ENCODE results near the gene RBM39. TPM values are rescaled to one million over a fixed set of nuclear protein-coding genes. Genes with fewer than 3 reads are reported as not detected.
A peak's percentile ranks its signal among the peaks of the same experiment; 100 is the strongest.

The RBM39 gene
- total and polyA plus RNA-seq, 2 of the 13 experiments (the other 11 are each of a cell fraction or from before 2014, with no cell fraction given), result 788 to 920 TPM

DNA sequence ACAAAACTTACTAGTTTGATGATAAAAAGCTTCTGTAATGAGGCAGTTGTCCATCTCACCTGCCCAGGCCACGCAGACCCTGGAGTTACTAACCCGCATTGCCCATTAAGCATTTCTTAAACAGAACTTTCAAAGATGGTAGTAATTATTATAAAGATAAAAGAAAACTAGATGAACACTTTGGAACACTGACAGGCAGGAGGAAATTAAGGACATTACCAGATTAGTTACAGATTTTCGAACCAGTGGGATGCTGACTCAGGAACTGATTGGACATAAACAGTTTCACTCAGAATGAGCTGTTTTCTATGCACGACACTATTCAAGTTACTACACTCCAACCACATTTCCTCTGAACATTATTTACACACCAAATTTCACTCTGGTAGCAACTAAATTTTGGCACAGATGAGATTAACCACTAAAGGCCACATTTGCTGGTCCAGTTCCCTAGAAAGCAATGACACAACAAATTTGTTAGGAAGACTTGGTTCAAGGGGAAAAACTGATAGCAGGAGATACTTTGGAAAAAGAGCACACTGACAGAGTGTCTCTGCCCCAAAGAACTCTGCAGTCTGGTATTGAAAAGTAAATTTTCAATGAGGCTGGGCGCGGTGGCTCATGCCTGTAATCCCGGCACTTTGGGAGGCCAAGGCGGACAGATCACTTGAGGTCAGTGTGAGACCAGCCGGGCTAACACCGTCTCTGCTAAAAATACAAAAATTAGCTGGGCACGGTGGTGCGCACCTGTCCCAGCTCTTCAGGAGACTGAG is 39.8 kb downstream of the RBM39 start (continued):
- TF ChIP-seq, protein P1, sequence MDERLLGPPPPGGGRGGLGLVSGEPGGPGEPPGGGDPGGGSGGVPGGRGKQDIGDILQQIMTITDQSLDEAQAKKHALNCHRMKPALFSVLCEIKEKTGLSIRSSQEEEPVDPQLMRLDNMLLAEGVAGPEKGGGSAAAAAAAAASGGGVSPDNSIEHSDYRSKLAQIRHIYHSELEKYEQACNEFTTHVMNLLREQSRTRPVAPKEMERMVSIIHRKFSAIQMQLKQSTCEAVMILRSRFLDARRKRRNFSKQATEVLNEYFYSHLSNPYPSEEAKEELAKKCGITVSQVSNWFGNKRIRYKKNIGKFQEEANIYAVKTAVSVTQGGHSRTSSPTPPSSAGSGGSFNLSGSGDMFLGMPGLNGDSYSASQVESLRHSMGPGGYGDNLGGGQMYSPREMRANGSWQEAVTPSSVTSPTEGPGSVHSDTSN (CRISPR knock-in tag; IDR thresholded peaks at IDR 0.05), result no peak
- TF ChIP-seq SAP130 (CRISPR knock-in tag; IDR thresholded peaks at IDR 0.05; ENCODE audit: low read depth) (no peak), ZNF382 (CRISPR knock-in tag; IDR thresholded peaks at IDR 0.05; ENCODE audit: borderline replicate concordance) (no peak), SAFB2 (CRISPR knock-in tag; IDR thresholded peaks at IDR 0.05; ENCODE audit: borderline replicate concordance, low read depth) (no peak), NKX3-1 (CRISPR knock-in tag; IDR thresholded peaks at IDR 0.05) (no peak), ZNF574 (CRISPR knock-in tag; IDR thresholded peaks at IDR 0.05) (no peak), FLYWCH1 (CRISPR knock-in tag; IDR thresholded peaks at IDR 0.05) (0 out of 2 replicates have a peak, but pooled peaks have one; percentile 63), AKNA (CRISPR knock-in tag; IDR thresholded peaks at IDR 0.05; ENCODE audit: borderline replicate concordance) (0 out of 2 replicates have a peak, but pooled peaks have one; percentile 33), ZNF446 (CRISPR knock-in tag; IDR thresholded peaks at IDR 0.05) (no peak), ZNF326 (CRISPR knock-in tag; IDR thresholded peaks at IDR 0.05; ENCODE audit: borderline replicate concordance) (no peak), ZNF766 (CRISPR knock-in tag; IDR thresholded peaks at IDR 0.05; ENCODE audit: borderline replicate concordance) (no peak), KDM6A (CRISPR knock-in tag; IDR thresholded peaks at IDR 0.05; ENCODE audit: low read depth) (no peak), SIN3A (IDR thresholded peaks at IDR 0.05; ENCODE audit: borderline replicate concordance, low read depth, low read length) (0 out of 2 replicates have a peak, but pooled peaks have one; percentile 34), EP300 (IDR thresholded peaks at IDR 0.05; ENCODE audit: low read depth in 2 of 2, low read length in 2 of 2) (no peak), EP300 (CRISPR knock-in tag; IDR thresholded peaks at IDR 0.05; ENCODE audit: borderline replicate concordance) (no peak)
- TF ChIP-seq, protein P2, sequence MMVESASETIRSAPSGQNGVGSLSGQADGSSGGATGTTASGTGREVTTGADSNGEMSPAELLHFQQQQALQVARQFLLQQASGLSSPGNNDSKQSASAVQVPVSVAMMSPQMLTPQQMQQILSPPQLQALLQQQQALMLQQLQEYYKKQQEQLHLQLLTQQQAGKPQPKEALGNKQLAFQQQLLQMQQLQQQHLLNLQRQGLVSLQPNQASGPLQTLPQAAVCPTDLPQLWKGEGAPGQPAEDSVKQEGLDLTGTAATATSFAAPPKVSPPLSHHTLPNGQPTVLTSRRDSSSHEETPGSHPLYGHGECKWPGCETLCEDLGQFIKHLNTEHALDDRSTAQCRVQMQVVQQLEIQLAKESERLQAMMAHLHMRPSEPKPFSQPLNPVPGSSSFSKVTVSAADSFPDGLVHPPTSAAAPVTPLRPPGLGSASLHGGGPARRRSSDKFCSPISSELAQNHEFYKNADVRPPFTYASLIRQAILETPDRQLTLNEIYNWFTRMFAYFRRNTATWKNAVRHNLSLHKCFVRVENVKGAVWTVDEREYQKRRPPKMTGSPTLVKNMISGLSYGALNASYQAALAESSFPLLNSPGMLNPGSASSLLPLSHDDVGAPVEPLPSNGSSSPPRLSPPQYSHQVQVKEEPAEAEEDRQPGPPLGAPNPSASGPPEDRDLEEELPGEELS (CRISPR knock-in tag; IDR thresholded peaks at IDR 0.05), result no peak
- TF ChIP-seq, protein P3, sequence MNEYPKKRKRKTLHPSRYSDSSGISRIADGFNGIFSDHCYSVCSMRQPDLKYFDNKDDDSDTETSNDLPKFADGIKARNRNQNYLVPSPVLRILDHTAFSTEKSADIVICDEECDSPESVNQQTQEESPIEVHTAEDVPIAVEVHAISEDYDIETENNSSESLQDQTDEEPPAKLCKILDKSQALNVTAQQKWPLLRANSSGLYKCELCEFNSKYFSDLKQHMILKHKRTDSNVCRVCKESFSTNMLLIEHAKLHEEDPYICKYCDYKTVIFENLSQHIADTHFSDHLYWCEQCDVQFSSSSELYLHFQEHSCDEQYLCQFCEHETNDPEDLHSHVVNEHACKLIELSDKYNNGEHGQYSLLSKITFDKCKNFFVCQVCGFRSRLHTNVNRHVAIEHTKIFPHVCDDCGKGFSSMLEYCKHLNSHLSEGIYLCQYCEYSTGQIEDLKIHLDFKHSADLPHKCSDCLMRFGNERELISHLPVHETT (CRISPR knock-in tag; conservative IDR thresholded peaks at IDR 0.05), result no peak
